GM21526 (cell line): ENCODE data around the gene SPACA7.
"Not testable (repeated sequence)": the region's sequence is repeated elsewhere in the genome, so short reads cannot be mapped to it uniquely, and the experiment has no call there.

Experiments
- ATAC-seq: cut with Tn5 transposase; IDR thresholded peaks from one replicate; pipeline ENCODE4 v1.9.1; 2021; ENCODE audit warnings: moderate library complexity; ENCODE audit not compliant: unreplicated experiment, low FRiP score

SPACA7 gene

DNA sequence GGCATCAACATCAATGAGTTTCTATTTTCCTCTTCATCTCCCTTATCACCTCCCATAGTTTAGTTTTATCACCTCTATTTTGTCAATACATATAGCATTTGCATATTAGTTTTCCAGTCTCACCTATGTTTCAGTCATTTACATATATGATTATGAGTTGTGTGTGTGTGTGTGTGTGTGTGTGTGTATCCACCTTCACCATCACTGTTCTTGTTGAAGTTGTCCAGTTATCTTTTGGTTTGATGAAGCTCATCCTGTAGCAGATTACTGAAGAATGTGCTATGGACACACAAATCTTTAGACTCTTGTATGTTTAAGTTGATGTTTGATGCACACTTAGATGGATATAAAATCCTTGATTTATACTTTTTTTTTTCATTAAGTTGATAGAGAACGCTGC lies 40.5 kb downstream of the SPACA7 start:
- no peak for ATAC-seq

- ATAC-seq = no peak
Observed at GRCh38 chr13:112417079-112417478, 40.9 kb downstream of the SPACA7 start.

DNA sequence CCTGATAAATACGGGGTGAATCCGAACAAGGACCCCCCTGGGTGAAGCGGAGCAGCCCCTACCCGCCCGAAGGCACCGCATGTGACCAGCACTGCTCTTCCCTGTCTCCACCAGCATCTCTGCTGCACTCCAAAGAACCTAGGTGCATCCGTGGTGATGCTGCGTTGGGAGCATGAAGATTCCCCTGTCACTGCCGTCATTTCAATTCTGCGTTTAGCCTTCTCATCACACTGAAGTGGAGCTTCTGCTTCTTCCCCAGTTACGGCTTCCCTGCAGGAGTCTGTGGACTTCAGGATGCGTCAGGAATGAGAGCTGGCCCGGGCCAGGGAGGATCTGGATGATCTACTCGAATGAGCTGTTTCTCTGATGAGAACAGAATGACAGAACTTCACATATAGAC lies 47.9 kb downstream of the SPACA7 start:
- no peak for ATAC-seq

GRCh38 chr13:112428704-112429103 lies 52.5 kb downstream of the SPACA7 start:
- ATAC-seq = no peak

DNA sequence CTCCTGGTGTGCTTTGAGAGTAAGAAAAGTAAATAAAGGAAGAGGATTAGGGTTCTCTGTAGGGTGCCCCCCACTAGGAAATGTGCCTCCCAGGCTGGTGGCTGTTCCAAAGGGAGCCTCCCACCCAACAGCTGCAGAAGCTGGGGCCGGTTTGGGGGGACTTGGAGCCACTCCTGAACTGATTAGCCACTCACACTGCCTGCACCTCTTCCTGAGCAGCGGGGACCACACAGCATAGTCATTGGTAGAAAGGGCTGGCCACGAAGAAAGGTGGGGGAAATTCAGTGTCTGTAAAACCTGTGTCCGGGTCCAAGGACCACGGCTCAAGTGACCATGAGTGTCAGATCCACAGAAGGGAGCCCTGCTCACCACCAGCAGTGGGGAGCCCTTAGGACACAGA lies 55.6 kb downstream of the SPACA7 start:
- no peak for ATAC-seq

DNA sequence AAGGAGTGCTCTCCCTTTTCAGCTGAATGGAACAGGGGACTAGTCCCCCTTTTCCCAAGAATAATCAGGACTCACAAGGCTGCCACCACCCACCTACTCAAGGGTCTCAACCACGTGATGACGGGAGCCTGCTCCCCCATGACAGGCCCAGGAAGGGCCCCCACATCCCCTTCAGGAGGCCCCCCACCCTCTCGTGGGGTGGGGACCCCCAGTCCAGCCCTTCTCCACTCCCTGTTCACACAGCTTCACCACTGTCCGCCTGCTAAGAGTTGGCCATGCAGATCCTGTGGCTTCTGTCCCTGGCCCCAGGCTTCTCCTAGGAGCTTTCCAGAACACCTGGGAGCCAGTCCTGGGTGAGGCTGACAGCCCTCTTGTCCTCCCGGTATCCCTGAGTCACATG lies 56.6 kb downstream of the SPACA7 start:
- not testable (repeated sequence) for ATAC-seq

DNA sequence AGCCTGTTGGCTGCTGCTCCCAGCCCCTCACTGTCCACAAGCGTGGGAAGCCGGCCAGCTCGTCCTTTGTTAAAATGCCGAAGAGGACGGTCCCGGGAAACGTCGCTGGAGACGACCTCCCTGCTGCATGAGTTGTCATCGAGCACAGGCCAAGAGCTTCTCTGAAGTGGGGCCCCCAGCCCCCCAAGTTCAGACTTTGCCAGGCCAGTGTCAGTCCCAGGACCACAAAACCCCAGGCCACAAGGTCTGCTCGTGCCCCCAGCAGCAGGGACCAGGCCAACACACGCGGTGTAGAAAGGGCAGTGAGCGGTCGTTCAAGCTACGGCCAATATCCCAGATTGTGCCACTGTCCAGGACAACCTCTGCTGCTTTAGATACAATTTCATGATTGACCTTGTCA lies 57.4 kb downstream of the SPACA7 start:
- ATAC-seq = not testable (repeated sequence)

DNA sequence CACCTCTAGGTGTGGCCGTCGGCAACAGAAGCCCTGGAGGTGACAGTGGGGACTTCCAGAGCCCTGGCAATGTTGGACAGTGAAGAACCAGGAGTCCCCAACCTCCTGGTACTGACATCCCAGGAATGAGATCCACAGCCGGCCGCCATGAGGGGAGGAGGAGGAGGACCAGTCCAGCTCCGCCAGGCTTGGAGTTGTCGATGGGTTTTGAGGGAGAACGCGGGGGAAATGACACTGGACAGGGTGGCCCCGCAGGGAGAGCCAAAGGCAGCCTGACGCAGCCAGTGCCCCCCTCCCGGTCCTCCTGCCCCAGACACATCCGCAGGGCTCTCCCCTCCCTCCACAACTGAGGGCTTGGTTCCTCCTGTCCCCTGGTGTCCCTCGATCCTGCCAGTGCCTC lies 57.9 kb downstream of the SPACA7 start:
- no peak for ATAC-seq

- no peak for ATAC-seq
Observed at GRCh38 chr13:112434937-112435523, 58.9 kb downstream of the SPACA7 start.

- no peak for ATAC-seq
Observed at GRCh38 chr13:112435973-112436372, 59.8 kb downstream of the SPACA7 start.

DNA sequence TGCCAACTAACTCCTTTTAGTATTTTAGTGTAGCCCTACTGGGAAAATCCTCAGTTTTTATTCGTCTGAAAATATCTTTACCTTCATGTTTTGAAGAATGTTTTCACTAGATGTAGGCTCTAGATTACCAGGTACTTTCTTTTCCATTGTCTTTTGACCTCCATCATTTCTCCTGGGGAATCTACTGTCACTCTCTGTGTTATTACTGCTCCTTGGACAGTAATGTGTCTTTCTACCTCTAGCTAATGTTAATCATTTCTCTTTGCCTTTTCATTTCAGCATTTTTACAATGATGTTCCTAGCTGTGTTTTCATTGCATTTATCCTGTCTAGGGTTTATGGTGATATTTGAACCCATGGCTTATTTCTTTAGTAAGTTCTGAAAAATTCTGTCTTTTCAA lies 61.9 kb downstream of the SPACA7 start:
- no peak for ATAC-seq

DNA sequence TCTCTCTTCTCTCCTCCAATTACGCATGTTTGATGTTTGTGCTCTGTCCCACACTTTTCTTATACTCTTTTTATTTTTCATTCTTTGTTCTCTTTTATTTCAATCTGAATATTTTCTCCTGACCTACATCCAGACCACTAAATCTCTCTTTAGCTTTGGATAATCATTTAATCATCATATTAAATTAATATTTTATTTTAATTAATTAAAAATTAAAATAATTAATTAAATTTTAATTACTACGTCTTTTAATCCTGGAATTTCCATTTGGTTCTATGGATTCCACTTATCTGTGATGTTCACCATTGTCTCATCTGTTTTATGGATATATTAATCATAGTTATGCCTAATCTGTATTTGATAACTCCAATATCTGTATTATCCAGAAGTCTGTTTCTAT lies 62.4 kb downstream of the SPACA7 start:
- ATAC-seq = no peak

DNA sequence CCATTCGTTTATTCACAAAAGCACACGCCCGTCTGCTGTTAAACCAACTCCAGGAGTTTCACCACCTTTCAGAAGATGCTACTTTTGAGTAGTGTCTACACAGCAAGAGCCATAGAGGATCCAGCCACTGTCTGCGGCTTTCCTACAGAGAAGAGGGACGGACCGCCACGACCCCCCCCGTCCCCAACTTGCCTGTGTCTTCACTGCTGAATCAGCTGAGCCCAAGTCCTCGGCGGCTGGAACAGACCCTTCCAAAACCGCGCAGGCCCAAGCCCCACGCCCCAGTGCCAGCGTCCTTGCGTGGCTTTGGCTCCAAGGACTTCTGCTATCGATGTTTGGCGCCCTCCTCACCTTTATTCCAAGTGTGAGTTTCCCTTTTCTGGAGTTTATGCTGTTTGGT lies 65.1 kb downstream of the SPACA7 start:
- ATAC-seq = no peak

- ATAC-seq = no peak
Observed at GRCh38 chr13:112441779-112442310, 65.7 kb downstream of the SPACA7 start.

- ATAC-seq = no peak
Observed at GRCh38 chr13:112442483-112443090, 66.4 kb downstream of the SPACA7 start.

DNA sequence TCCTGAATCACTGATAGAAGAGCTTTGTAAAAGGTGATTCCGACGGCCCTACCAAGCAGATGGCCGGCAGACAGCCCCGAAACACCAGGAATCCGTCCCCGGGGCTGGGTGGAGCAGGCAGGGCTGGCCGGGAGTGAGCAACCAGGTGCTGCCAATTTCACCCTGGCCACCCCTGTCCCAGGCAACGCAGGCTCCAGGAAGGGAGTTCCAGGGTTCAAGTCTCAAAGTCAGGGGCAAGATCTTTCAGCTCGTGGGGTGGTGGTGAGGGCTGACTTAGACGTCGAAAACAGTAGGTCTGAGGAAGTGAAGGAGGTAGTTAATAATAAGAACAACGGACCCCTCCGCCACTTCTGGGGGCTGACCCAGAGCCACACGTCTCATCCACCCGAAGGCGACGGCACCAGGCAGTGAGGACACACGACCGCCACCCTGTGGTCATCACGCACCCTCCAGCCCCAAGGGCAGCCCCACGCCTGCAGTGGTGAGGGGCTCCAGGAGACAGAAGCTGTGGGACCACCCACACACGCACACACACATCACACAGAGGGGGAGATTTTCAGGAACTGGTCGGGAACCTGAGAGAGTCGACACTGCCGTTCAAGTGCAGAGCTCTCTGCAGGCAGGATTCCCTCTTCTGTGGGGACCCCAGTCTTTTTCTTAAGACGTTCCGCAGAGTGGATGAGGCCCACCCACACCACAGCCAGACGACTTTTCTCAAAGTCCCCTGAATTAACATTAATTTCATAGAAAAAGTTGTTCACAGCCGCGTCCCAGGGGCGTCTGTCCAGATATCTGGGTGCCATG lies 67.2 kb downstream of the SPACA7 start:
- ATAC-seq = no peak

DNA sequence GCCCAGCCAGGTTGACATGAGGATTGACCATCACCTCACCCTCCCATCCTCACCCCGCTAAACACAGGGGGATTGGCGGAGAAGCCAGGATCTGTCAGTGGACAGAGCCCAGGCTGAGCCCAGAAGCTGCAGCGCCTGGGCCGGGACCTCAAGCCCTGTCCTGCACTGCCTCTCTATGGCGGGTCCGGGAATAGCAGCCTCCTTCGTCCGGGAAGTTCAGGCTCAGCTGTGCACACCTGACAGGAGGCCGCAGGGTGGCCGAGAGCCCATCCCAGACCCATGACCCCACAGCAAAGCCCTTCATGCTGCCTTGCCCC lies 67.8 kb downstream of the SPACA7 start:
- peak; percentile 70 for ATAC-seq

DNA sequence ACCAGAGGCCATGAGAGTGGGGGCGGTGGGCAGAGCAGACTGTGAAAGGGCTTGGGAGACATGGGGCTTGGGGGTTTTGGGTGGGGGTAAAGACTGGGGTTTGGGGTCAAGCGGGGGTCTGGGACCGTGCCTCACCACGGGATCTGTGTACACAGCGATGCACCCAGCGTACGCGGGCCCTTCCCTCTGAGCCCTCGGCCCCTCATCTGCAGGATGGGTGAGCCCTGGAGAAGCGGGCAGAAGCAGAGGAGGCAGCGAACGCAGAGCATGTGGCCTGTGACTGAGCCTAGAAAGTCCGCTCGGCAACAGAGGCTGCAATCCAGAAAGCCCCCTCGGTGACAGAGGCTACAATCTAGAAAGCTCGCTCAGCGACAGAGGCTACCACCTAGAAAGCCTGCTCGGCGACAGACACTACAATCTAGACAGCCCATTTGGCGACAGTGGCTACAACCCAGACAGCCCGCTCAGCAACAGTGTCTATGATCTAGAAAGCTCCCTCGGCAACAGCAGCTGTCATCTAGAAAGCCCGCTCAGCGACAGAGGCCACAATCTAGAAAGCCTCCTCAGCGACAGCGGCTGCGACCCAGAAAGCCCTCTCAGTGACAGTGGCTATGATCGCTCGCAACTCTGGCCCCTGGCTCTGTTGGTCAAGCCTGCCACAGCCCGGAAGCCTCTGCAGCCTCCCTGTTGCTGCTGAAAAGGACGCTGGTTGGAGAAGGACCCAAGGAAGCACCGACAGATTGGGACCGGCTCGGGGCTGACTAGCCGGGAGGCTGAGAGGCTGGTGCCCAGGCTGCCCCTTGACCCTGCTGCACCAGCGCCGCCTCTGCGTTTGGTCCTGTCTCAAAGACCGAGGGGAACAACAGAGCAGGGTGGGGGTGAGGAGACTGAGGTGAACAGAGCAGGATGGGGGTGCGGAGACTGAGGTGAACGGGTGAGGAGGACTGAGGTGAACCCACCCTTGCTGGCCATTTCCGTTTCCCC lies 68.6 kb downstream of the SPACA7 start:
- no peak for ATAC-seq

- ATAC-seq = no peak
Observed at GRCh38 chr13:112445411-112446271, 69.5 kb downstream of the SPACA7 start.
